WTC11 (cell line): Measurements from ENCODE around the gene KANSL3.

ENCODE experiments used
- ETV6 ChIP-seq: sonication (generic); formaldehyde crosslinking; IDR thresholded peaks from 2 replicates; pipeline ENCODE4 v1.8.1; 2022; ENCODE audit warnings: mild to moderate bottlenecking, missing genetic modification reagents
- GTF2I ChIP-seq: fragments of 250-450 bp; sonication (Bioruptor Pico); conservative IDR thresholded peaks from 2 replicates; pipeline ENCODE4 v1.4.0; 2021; ENCODE audit warnings: mild to moderate bottlenecking
- NFYB ChIP-seq: sonication (generic); formaldehyde crosslinking; conservative IDR thresholded peaks from 2 replicates; pipeline ENCODE4 v1.8.0; 2022; ENCODE audit warnings: low read depth, missing genetic modification reagents
- NR3C1 ChIP-seq: sonication (generic); formaldehyde crosslinking; conservative IDR thresholded peaks from 2 replicates; pipeline ENCODE4 v1.8.1; 2023; ENCODE audit warnings: low read depth, mild to moderate bottlenecking, missing genetic modification reagents
- RELA ChIP-seq: sonication (generic); formaldehyde crosslinking; IDR thresholded peaks from 2 replicates; pipeline ENCODE4 v1.8.1; 2022; ENCODE audit warnings: missing genetic modification reagents, mild to moderate bottlenecking, borderline replicate concordance
- SP1 ChIP-seq: sonication (generic); formaldehyde crosslinking; conservative IDR thresholded peaks from 2 replicates; pipeline ENCODE4 v1.8.1; 2022; ENCODE audit warnings: missing genetic modification reagents
- TEAD1 ChIP-seq: sonication (generic); formaldehyde crosslinking; IDR thresholded peaks from 2 replicates; pipeline ENCODE4 v1.8.0; 2022; ENCODE audit warnings: mild to moderate bottlenecking, missing genetic modification reagents
- TEAD4 ChIP-seq: sonication (generic); formaldehyde crosslinking; IDR thresholded peaks from 2 replicates; pipeline ENCODE4 v1.8.0; 2022; ENCODE audit warnings: mild to moderate bottlenecking, missing genetic modification reagents
- ZNF121 ChIP-seq: sonication (generic); formaldehyde crosslinking; IDR thresholded peaks from 2 replicates; pipeline ENCODE4 v1.8.0; 2023; ENCODE audit warnings: missing genetic modification reagents
- ZNF263 ChIP-seq: sonication (generic); formaldehyde crosslinking; IDR thresholded peaks from 2 replicates; pipeline ENCODE4 v1.8.1; 2022; ENCODE audit warnings: low read depth, mild to moderate bottlenecking, moderate library complexity, missing genetic modification reagents
- TF ChIP-seq, protein P1 (sequence below): fragments of 200-600 bp; IDR thresholded peaks from 2 replicates; pipeline ENCODE4 v1.8.0; 2022; ENCODE audit warnings: antibody characterized with exemption
- TF ChIP-seq, protein P2 (sequence below): sonication (generic); formaldehyde crosslinking; IDR thresholded peaks from 2 replicates; pipeline ENCODE4 v1.8.1; 2023; ENCODE audit warnings: mild to moderate bottlenecking, moderate library complexity, missing genetic modification reagents
- TF ChIP-seq, protein P3 (sequence below): fragments of 250-450 bp; sonication (Bioruptor Pico); conservative IDR thresholded peaks from 2 replicates; pipeline ENCODE4 v1.9.0; 2021; ENCODE audit warnings: mild to moderate bottlenecking
- TF ChIP-seq, protein P4 (sequence below): sonication (generic); formaldehyde crosslinking; IDR thresholded peaks from 2 replicates; pipeline ENCODE4 v1.8.1; 2023; ENCODE audit warnings: mild to moderate bottlenecking, missing genetic modification reagents

DNA sequence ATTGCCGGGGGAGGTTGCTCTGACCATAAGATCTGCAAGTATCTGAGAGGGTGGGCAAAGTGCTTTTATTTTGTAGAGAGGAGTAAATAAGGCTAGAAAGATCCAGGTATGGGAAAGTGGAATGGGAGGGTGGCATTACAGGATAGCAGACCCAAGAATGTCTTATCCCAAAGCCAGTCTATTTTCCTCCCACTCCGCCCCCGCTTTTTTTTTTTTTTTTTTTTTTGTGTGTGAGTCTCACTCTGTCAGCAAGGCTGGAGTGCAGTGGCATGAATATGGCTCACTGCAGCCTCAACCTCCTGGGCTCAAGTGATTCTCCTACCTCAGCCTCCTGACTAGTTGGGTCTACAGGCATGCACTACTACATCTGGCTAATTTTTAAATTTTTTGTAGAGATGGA is 70.0 kb downstream of the KANSL3 start:
- TF ChIP-seq RELA (CRISPR knock-in tag) (no peak), TEAD4 (CRISPR knock-in tag) (no peak), ZNF263 (CRISPR knock-in tag) (no peak), ETV6 (CRISPR knock-in tag) (no peak), ZNF121 (CRISPR knock-in tag) (no peak), SP1 (CRISPR knock-in tag) (no peak), NR3C1 (CRISPR knock-in tag) (no peak), TEAD1 (CRISPR knock-in tag) (no peak), GTF2I (CRISPR knock-in tag) (no peak), NFYB (CRISPR knock-in tag) (no peak)
- TF ChIP-seq, protein P1, sequence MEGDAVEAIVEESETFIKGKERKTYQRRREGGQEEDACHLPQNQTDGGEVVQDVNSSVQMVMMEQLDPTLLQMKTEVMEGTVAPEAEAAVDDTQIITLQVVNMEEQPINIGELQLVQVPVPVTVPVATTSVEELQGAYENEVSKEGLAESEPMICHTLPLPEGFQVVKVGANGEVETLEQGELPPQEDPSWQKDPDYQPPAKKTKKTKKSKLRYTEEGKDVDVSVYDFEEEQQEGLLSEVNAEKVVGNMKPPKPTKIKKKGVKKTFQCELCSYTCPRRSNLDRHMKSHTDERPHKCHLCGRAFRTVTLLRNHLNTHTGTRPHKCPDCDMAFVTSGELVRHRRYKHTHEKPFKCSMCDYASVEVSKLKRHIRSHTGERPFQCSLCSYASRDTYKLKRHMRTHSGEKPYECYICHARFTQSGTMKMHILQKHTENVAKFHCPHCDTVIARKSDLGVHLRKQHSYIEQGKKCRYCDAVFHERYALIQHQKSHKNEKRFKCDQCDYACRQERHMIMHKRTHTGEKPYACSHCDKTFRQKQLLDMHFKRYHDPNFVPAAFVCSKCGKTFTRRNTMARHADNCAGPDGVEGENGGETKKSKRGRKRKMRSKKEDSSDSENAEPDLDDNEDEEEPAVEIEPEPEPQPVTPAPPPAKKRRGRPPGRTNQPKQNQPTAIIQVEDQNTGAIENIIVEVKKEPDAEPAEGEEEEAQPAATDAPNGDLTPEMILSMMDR, result no peak
- TF ChIP-seq, protein P2, sequence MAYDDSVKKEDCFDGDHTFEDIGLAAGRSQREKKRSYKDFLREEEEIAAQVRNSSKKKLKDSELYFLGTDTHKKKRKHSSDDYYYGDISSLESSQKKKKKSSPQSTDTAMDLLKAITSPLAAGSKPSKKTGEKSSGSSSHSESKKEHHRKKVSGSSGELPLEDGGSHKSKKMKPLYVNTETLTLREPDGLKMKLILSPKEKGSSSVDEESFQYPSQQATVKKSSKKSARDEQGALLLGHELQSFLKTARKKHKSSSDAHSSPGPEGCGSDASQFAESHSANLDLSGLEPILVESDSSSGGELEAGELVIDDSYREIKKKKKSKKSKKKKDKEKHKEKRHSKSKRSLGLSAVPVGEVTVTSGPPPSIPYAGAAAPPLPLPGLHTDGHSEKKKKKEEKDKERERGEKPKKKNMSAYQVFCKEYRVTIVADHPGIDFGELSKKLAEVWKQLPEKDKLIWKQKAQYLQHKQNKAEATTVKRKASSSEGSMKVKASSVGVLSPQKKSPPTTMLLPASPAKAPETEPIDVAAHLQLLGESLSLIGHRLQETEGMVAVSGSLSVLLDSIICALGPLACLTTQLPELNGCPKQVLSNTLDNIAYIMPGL (CRISPR knock-in tag), result no peak
- TF ChIP-seq, protein P3, sequence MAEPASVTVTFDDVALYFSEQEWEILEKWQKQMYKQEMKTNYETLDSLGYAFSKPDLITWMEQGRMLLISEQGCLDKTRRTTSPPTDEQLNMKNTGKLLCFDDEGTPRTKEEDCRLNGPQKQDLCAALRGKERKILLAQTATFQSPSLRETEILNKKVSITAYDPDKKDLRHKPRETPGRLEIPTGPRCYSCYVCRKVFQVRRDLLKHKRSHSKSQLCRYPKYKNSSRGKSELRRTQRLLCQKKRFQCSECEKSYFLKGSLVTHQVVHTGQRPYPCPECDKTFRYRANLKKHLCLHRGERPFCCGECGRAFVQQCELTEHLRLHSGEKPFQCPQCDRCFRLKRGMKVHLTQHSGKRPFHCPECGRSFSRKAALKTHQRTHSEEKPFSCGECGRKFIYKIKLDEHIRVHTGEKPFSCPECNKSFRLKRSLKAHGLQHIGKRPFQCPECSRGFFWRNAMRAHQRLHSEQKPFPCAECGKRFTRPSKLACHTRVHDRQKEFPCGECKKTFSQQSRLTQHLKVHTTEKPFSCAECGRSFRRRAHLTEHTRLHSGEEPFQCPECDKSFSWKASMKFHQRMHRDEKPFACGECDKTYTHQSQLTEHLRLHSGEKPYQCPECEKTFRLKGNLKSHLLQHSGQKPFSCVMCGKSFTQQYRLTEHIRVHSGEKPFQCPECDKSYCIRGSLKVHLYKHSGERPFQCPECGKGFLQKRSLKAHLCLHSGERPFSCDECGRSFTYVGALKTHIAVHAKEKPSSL, result no peak
- TF ChIP-seq, protein P4, sequence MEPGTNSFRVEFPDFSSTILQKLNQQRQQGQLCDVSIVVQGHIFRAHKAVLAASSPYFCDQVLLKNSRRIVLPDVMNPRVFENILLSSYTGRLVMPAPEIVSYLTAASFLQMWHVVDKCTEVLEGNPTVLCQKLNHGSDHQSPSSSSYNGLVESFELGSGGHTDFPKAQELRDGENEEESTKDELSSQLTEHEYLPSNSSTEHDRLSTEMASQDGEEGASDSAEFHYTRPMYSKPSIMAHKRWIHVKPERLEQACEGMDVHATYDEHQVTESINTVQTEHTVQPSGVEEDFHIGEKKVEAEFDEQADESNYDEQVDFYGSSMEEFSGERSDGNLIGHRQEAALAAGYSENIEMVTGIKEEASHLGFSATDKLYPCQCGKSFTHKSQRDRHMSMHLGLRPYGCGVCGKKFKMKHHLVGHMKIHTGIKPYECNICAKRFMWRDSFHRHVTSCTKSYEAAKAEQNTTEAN (CRISPR knock-in tag), result no peak
